HG03066 (cell line): ENCODE results near the gene PCDHGA1.

Experiments
- ATAC-seq: cut with Tn5 transposase; IDR thresholded peaks from one replicate; pipeline ENCODE4 v1.9.1; 2021; ENCODE audit warnings: low read depth; ENCODE audit not compliant: unreplicated experiment

Gene PCDHGA1

GRCh38 chr5:141510160-141510559 lies 179.8 kb downstream of the PCDHGA1 start:
- no peak for ATAC-seq

- ATAC-seq, result no peak
Observed at GRCh38 chr5:141510850-141511601, 180.7 kb downstream of the PCDHGA1 start.

- ATAC-seq, result no peak
Observed at GRCh38 chr5:141511771-141512325, 181.5 kb downstream of the PCDHGA1 start.

GRCh38 chr5:141512390-141512910 lies 182.1 kb downstream of the PCDHGA1 start:
- no peak for ATAC-seq

DNA sequence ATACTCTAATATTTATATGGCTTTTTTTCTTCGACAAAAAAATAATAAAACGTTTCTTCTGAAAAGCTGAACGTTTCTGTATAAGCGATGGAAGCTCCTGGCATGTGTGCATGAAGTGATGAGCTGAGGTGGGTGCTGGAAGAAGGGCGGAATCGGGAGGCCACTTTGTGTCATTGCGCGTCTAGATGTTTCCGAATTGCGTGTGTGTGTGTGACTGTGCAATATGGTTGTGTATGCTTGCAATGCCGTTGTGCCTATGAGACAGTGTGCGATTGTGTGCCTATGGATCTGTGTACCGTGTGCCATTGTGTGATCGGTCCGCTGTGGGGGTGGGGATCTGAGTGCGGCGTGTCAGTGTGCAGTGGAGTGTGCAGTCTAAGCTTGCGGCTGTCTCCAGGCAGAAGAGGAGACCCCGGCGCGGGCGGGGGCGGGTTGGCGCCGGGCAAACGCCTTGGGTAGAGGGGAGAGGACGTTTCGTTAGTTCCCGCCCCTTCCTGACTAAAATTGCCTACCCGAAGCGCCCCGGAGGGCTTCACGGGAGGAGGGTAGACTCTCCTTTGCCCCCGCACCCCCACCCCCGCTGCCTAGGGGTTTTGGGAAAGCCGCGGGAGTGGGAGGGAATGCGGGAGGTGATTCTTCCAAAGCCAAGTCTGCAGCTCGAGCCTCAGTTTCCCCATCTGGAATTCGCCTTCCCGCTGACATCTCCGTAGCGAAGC lies 182.8 kb downstream of the PCDHGA1 start:
- ATAC-seq, result no peak

DNA sequence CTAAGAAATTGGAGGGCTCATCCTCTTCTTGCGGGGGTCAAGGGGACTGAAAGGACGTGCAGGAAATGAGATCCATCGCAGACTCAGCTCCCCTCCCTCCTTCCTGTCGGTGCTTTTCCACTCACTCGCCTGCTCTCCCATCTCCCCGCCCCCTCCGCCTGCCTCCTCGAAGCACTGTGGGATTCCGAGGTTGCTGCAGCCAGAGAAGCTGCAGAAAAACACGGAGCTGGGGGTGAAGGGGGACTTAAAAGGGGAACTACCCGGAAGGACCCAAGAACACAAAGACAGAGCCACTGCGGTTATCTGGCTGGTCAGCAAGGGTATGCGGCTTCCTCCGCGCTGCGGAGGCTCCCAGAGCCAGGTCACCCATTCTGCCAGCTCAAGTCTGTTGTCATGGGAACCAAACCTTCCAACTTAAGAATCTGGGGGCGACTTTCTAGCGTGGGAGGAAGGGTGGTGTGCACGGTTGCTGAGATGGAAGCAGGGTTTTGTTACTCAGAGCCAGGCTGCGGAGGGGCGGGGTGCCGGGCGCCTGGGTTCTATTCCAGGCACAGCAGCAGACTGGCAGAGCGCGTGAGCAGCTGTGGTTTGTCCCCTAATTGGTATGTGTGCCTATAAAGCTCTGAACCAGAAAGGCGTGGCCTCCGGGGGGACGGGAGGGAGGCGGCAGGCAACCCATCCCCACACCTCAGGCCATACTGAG lies 183.5 kb downstream of the PCDHGA1 start:
- no peak for ATAC-seq

- no peak for ATAC-seq
Observed at GRCh38 chr5:141514330-141515133, 184.2 kb downstream of the PCDHGA1 start.

GRCh38 chr5:141515141-141515540 lies 184.8 kb downstream of the PCDHGA1 start:
- ATAC-seq, result no peak

DNA sequence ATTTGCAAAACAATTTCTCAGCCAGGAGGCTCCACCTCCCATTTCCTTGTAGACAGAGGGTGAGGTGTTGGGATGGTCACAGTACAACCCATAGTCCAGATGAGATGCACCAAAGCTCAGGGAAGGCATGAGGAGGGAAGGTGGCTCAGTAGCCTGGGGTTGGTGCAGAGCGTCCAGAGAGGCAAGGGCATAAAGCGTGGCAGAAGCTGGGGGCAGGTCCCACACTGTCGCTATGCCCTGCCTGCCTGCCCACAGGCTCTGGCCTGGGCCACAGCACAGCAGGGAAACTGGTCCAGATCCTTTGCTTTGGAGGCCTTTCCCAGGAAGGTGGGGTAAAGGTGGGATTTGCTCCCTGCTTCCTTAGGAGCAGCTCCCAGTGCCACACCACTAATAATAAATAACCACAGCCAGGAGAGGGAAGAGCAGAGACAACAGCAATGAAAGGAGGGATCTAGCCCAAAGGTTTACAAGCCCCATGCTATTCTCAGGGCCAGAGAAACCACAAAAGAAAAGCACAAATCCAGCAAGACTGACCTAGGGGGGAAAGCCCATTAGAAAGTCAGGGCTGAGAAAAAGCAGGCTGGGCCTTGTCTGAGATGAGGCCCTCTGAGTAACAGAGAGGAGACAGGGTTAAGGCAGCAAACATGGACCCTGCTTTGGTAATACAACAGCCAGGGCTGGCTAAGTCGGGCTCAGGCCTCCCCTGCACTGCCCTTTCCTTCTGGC lies 185.8 kb downstream of the PCDHGA1 start:
- ATAC-seq, result no peak

- ATAC-seq, result no peak
Observed at GRCh38 chr5:141516672-141517025, 186.3 kb downstream of the PCDHGA1 start.

- ATAC-seq, result no peak
Observed at GRCh38 chr5:141517312-141517711, 187.0 kb downstream of the PCDHGA1 start.

GRCh38 chr5:141517880-141518617 lies 187.7 kb downstream of the PCDHGA1 start:
- ATAC-seq, result no peak

- no peak for ATAC-seq
Observed at GRCh38 chr5:141518618-141519015, 188.3 kb downstream of the PCDHGA1 start.

GRCh38 chr5:141519605-141520565 lies 189.6 kb downstream of the PCDHGA1 start:
- no peak for ATAC-seq

DNA sequence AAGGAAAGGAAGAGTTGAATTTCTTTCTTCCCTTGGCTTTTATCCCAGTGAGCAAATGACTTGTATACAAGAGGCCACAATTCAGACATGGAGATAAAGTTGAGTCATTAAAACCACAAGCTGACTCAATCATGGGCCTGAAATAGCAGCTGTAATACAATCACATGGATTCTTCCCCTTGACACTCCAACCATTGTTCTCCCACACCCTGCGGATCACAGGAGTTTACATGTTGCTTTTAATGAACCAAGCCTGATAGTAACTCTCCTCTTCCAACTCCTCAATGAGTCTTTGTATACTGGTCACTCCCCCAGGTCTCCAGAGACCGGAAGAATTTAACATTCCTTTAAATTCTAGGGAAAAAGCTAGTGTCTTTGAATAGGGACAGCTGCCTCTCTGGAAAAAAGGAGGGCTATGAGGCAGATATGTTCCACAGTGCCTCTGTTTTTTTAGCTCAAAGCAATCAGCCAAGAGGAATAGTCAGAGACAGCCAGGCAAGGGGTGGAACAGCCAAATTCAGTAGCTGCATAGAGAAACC lies 191.0 kb downstream of the PCDHGA1 start:
- ATAC-seq, result no peak

DNA sequence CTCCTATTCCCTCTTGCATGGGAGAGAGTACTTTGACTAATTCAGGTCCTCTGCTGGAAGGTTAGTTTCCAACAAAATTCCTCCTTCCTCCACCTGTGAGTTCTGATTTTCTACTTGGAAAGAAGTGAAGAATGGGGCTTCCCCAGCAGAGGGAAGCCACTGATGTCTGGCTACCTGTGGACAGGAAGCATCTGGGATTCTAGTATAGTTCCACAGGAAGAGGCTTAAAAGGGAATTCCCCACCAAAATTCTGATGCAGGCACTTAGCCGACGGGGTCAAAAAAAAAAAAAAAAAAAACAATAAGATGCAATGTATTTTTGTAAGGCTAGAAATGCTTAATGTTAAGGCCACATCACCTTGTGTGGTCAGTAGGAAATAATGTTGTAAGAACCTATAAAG lies 192.0 kb downstream of the PCDHGA1 start:
- no peak for ATAC-seq

GRCh38 chr5:141523991-141524390 lies 193.7 kb downstream of the PCDHGA1 start:
- ATAC-seq, result no peak
